WTC11 (cell line): ENCODE measurements around the gene DNAH8. TPM values are rescaled to one million over a fixed set of nuclear protein-coding genes. Genes with fewer than 3 reads are reported as not detected.

Source experiments
- ATAC-seq: fragments of 200-7000 bp; cut with Tn5 transposase; 2 replicates; pipeline ENCODE4 v1.10.0; 2021; ENCODE audit warnings: mild to moderate bottlenecking, moderate library complexity
- CTCF ChIA-PET: fragments of 300-600 bp; sonication (Branson Sonifier 250); formaldehyde crosslinking; loops from one replicate; lab custom pipeline; 2021; ENCODE audit warnings: antibody characterized with exemption; lab: Charles Lee
- POLR2A ChIA-PET: fragments of 350-600 bp; sonication (Branson Sonifier 250); formaldehyde crosslinking; loops from one replicate; lab custom pipeline; 2021; ENCODE audit warnings: antibody characterized with exemption; lab: Charles Lee
- DNase-seq: peaks from one replicate; pipeline ENCODE4 v3.0.0; 2021; ENCODE audit warnings: low spot score
- H3K27ac Mint-ChIP-seq: 2 replicates; pipeline ENCODE4 v1.8.0; 2021; ENCODE audit warnings: mixed read lengths
- H3K27me3 Mint-ChIP-seq: 2 replicates; pipeline ENCODE4 v1.8.0; 2021; ENCODE audit warnings: low read depth, mild to moderate bottlenecking, moderate library complexity, mixed read lengths
- H3K36me3 Mint-ChIP-seq: 2 replicates; pipeline ENCODE4 v1.8.0; 2021; ENCODE audit warnings: mixed read lengths
- H3K4me1 Mint-ChIP-seq: 2 replicates; pipeline ENCODE4 v1.8.0; 2022; ENCODE audit warnings: mixed read lengths
- H3K4me3 Mint-ChIP-seq: 2 replicates; pipeline ENCODE4 v1.8.0; 2021; ENCODE audit warnings: mild to moderate bottlenecking, moderate library complexity, mixed read lengths
- H3K9me3 Mint-ChIP-seq: 2 replicates; pipeline ENCODE4 v1.8.0; 2021; ENCODE audit warnings: mixed read lengths
- AFF4 ChIP-seq: sonication (generic); formaldehyde crosslinking; IDR thresholded peaks from 2 replicates; pipeline ENCODE4 v1.8.1; 2023; ENCODE audit warnings: mild to moderate bottlenecking, missing genetic modification reagents, borderline replicate concordance
- ATF1 ChIP-seq: sonication (generic); formaldehyde crosslinking; IDR thresholded peaks from 2 replicates; pipeline ENCODE4 v1.8.1; 2023; ENCODE audit warnings: mild to moderate bottlenecking, moderate library complexity, missing genetic modification reagents
- ATF3 ChIP-seq: sonication (generic); formaldehyde crosslinking; conservative IDR thresholded peaks from 2 replicates; pipeline ENCODE4 v1.8.1; 2022; ENCODE audit warnings: mild to moderate bottlenecking, missing genetic modification reagents
- CBFB ChIP-seq: sonication (generic); formaldehyde crosslinking; IDR thresholded peaks from 2 replicates; pipeline ENCODE4 v1.8.1; 2022; ENCODE audit warnings: mild to moderate bottlenecking, low read depth, missing genetic modification reagents
- CREM ChIP-seq: sonication (generic); formaldehyde crosslinking; IDR thresholded peaks from 2 replicates; pipeline ENCODE4 v1.8.1; 2022; ENCODE audit warnings: mild to moderate bottlenecking, missing genetic modification reagents, moderate library complexity
- CTCF ChIP-seq: fragments of 200-600 bp; IDR thresholded peaks from 2 replicates; pipeline ENCODE4 v1.8.0; 2022; ENCODE audit warnings: antibody characterized with exemption
- E2F5 ChIP-seq: sonication (generic); formaldehyde crosslinking; IDR thresholded peaks from 2 replicates; pipeline ENCODE4 v1.8.1; 2022; ENCODE audit warnings: mild to moderate bottlenecking, moderate library complexity, missing genetic modification reagents
- ESRRA ChIP-seq: sonication (generic); formaldehyde crosslinking; IDR thresholded peaks from 2 replicates; pipeline ENCODE4 v1.8.1; 2022; ENCODE audit warnings: mild to moderate bottlenecking, missing genetic modification reagents, borderline replicate concordance
- ETV6 ChIP-seq: sonication (generic); formaldehyde crosslinking; IDR thresholded peaks from 2 replicates; pipeline ENCODE4 v1.8.1; 2022; ENCODE audit warnings: mild to moderate bottlenecking, missing genetic modification reagents
- HMGXB4 ChIP-seq: sonication (generic); formaldehyde crosslinking; IDR thresholded peaks from 2 replicates; pipeline ENCODE4 v1.8.1; 2023; ENCODE audit warnings: mild to moderate bottlenecking, moderate library complexity, missing genetic modification reagents
- JUN ChIP-seq: sonication (generic); formaldehyde crosslinking; IDR thresholded peaks from 2 replicates; pipeline ENCODE4 v1.8.0; 2023; ENCODE audit warnings: mild to moderate bottlenecking, missing genetic modification reagents
- MXD4 ChIP-seq: fragments of 250-450 bp; sonication (Bioruptor Pico); IDR thresholded peaks from 2 replicates; pipeline ENCODE4 v1.8.0; 2021; ENCODE audit warnings: mild to moderate bottlenecking, moderate library complexity, borderline replicate concordance
- NR1H2 ChIP-seq: sonication (generic); formaldehyde crosslinking; IDR thresholded peaks from 2 replicates; pipeline ENCODE4 v1.9.0; 2021; ENCODE audit warnings: mild to moderate bottlenecking, moderate library complexity, missing genetic modification reagents
- NR3C1 ChIP-seq: sonication (generic); formaldehyde crosslinking; conservative IDR thresholded peaks from 2 replicates; pipeline ENCODE4 v1.8.1; 2023; ENCODE audit warnings: low read depth, mild to moderate bottlenecking, missing genetic modification reagents
- PRRX2 ChIP-seq: fragments of 250-450 bp; sonication (Bioruptor Pico); IDR thresholded peaks from 2 replicates; pipeline ENCODE4 v1.8.0; 2021; ENCODE audit warnings: mild to moderate bottlenecking
- TEAD1 ChIP-seq: sonication (generic); formaldehyde crosslinking; IDR thresholded peaks from 2 replicates; pipeline ENCODE4 v1.8.0; 2022; ENCODE audit warnings: mild to moderate bottlenecking, missing genetic modification reagents
- TEAD4 ChIP-seq: sonication (generic); formaldehyde crosslinking; IDR thresholded peaks from 2 replicates; pipeline ENCODE4 v1.8.0; 2022; ENCODE audit warnings: mild to moderate bottlenecking, missing genetic modification reagents
- ZNF416 ChIP-seq: fragments of 250-450 bp; sonication (Bioruptor Pico); IDR thresholded peaks from 2 replicates; pipeline ENCODE4 v1.9.0; 2021; ENCODE audit warnings: mild to moderate bottlenecking, inconsistent platforms
- ZNF671 ChIP-seq: fragments of 250-450 bp; sonication (Bioruptor Pico); IDR thresholded peaks from 2 replicates; pipeline ENCODE4 v1.8.0; 2021; ENCODE audit warnings: mild to moderate bottlenecking
- total RNA-seq: library from RNA; stranded (reverse); gene quantifications from 3 replicates; pipeline ENCODE4 v1.2.3, GENCODE V29; 2021
- TF ChIP-seq, protein P1 (sequence below): fragments of 250-450 bp; sonication (Bioruptor Pico); IDR thresholded peaks from 2 replicates; pipeline ENCODE4 v1.9.0; 2021; ENCODE audit warnings: mild to moderate bottlenecking
- TF ChIP-seq, protein P2 (sequence below): sonication (generic); formaldehyde crosslinking; IDR thresholded peaks from 2 replicates; pipeline ENCODE4 v1.8.0; 2023; ENCODE audit warnings: missing genetic modification reagents

DNAH8 gene
- total RNA-seq, 1 experiment from 2014 or later, result 0.02 TPM

DNA sequence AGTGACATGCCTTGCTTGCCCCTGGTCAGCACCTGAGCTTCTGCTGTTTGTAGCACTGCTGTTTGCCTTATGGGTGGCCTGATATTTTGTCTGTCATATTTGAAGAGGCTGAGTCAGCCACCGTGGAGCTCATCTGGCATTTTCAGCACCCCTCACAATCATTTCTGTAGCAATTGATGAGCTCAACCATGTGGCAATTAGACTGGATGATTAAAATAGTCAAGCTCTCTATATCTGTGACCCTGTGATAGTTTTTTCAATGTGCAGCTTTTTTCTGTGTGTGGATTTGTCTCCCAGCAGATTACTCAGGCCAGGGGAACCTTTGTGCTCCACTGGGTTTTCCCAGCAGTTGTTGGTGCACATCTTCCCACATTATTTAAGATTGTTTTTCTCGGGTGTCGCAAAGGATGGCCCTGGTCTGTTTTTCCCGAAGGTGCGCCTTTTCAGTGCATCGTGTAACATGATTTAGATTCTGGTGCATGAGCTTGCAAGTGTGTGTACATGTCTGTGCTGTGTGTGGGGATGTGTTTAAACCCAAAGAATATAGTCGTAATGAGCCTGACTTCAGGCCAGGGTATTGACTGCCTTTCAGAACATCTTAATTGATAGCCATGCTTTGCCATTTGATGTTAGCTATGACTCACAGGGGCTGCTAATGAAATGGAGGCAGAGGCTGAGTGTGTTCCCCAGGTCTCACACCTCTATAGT, 301.9 kb downstream of the DNAH8 start:
- DNase-seq (no peak), ATAC-seq (no peak)
- Mint-ChIP-seq H3K9me3 (peaks cover 4% of the 10 kb centered on the region; the same call in 1 of the 2 replicates), H3K4me3 (no peak overlapping the region), H3K27me3 (peaks cover 6% of the 10 kb centered on the region), H3K27ac (no peak overlapping the region), H3K36me3 (no peaks in the 10 kb centered on the region), H3K4me1 (no peaks in the 10 kb centered on the region; the same call in 1 of the 2 replicates)
- ChIA-PET POLR2A (interaction anchor here (0.6 kb wide), 1 partner anchor 137 kb away, joined by 3 read pairs; no protein-coding TSS in a partner anchor), CTCF (interaction anchor here (1.1 to 1.9 kb wide), 5 partner anchors 20 to 286 kb away, joined by 3 to 7 read pairs (median 4); no protein-coding TSS in a partner anchor)
- TF ChIP-seq PRRX2 (CRISPR knock-in tag) (no peak), ZNF671 (no peak), MXD4 (CRISPR knock-in tag) (no peak)

- H3K36me3 Mint-ChIP-seq, result no peaks in the 10 kb centered on the region
- DNase-seq (no peak), ATAC-seq (no peak)
- no peak overlapping the region for H3K27ac Mint-ChIP-seq
- POLR2A ChIA-PET, result no interaction called here
- CTCF ChIA-PET, result interaction anchor here (1.1 to 1.9 kb wide), 5 partner anchors 20 to 286 kb away, joined by 3 to 7 read pairs (median 4); no protein-coding TSS in a partner anchor
- H3K4me3 Mint-ChIP-seq, result no peak overlapping the region
- peaks cover 4% of the 10 kb centered on the region; the same call in 1 of the 2 replicates for H3K9me3 Mint-ChIP-seq
- no peak for TF ChIP-seq CTCF
- TF ChIP-seq, protein P1, sequence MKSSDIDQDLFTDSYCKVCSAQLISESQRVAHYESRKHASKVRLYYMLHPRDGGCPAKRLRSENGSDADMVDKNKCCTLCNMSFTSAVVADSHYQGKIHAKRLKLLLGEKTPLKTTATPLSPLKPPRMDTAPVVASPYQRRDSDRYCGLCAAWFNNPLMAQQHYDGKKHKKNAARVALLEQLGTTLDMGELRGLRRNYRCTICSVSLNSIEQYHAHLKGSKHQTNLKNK (CRISPR knock-in tag), result no peak
- no peak for TF ChIP-seq ATF3 (CRISPR knock-in tag)
- TF ChIP-seq ETV6 (CRISPR knock-in tag), result no peak
- TF ChIP-seq TEAD1 (CRISPR knock-in tag), result no peak
- no peak for TF ChIP-seq ATF1 (CRISPR knock-in tag)
- TF ChIP-seq E2F5 (CRISPR knock-in tag), result no peak
- no peak for TF ChIP-seq JUN (CRISPR knock-in tag)
- no peak for TF ChIP-seq NR1H2 (CRISPR knock-in tag)
- no peak for TF ChIP-seq ZNF416 (CRISPR knock-in tag)
- TF ChIP-seq ZNF671, result no peak
- no peak for TF ChIP-seq NR3C1 (CRISPR knock-in tag)
- no peak for TF ChIP-seq CREM
- no peak for TF ChIP-seq TEAD4 (CRISPR knock-in tag)
- TF ChIP-seq, protein P2, sequence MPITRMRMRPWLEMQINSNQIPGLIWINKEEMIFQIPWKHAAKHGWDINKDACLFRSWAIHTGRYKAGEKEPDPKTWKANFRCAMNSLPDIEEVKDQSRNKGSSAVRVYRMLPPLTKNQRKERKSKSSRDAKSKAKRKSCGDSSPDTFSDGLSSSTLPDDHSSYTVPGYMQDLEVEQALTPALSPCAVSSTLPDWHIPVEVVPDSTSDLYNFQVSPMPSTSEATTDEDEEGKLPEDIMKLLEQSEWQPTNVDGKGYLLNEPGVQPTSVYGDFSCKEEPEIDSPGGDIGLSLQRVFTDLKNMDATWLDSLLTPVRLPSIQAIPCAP (CRISPR knock-in tag), result no peak
- TF ChIP-seq ESRRA (CRISPR knock-in tag), result no peak
- no peak for TF ChIP-seq HMGXB4 (CRISPR knock-in tag)
- TF ChIP-seq AFF4 (CRISPR knock-in tag), result no peak
- no peak for TF ChIP-seq CBFB (CRISPR knock-in tag)
- TF ChIP-seq, all 79 proteins: peak for 0
- peaks cover 6% of the 10 kb centered on the region for H3K27me3 Mint-ChIP-seq
- no peaks in the 10 kb centered on the region; the same call in 1 of the 2 replicates for H3K4me1 Mint-ChIP-seq
These were observed 302.4 kb downstream of the DNAH8 start for GRCh38 chr6:39017547-39017880.
